Cardiac fibroblast (primary cell): ENCODE results near the gene RAP1GAP2.

Experiments
- DNase-seq, 2 donors: peaks; one replicate each; pipeline versions ENCODE4 v3.0.0 to v3.0.0-alpha.2; 2010; ENCODE audit warnings: low read depth in 2 of 2
- H3K4me3 ChIP-seq, 2 donors: replicated peaks in 1 of 2; 1 replicate in 1 of 2; 2 replicates in 1 of 2; pipeline ENCODE4 v1.5.1; 2011; ENCODE audit warnings: low read depth in 2 of 2, low read length in 2 of 2, mild to moderate bottlenecking in 2 of 2, moderate library complexity in 1 of 2
- TF ChIP-seq, protein P1 (sequence below): IDR thresholded peaks from one replicate; pipeline ENCODE4 v1.5.1; 2011; ENCODE audit warnings: low read depth, mild to moderate bottlenecking, low read length, inconsistent platforms

RAP1GAP2 gene

DNA sequence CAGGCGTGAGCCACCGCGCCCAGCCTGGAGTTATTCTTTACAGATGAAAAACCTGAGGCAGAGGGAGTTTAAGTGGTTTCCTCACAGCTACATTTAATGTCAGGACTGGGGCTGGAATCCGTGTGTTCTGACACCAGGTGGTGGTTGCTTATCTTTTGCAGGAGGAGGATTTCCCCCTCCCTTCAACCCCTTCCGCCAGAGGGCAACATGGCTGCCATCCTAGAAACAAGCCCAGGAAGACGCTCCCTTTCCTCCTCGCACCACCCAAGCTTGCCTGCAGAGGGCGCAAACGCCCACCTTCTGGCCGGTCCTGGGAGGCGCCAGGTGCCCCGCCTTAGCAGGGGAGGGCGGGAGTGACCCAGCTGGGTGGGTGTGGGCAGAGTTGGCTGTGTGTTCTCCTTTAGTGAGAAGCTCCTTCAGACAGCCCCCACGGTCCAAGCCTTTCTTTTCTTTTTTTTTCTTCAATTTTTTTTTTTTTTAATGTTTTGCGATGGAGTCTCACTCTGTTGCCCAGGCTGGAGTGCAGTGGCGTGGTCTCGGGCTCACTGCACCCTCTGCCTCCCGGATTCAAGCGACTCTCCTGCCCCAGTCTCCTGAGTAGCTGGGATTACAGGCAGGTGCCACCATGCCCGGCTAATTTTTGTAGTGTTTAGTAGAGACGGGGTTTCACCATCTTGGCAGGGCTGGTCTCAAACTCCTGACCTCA lies 9.9 kb upstream of the RAP1GAP2 start:
- peak overlapping the region in 1 of 2 donors; percentile 2 for H3K4me3 ChIP-seq
- TF ChIP-seq, protein P1, sequence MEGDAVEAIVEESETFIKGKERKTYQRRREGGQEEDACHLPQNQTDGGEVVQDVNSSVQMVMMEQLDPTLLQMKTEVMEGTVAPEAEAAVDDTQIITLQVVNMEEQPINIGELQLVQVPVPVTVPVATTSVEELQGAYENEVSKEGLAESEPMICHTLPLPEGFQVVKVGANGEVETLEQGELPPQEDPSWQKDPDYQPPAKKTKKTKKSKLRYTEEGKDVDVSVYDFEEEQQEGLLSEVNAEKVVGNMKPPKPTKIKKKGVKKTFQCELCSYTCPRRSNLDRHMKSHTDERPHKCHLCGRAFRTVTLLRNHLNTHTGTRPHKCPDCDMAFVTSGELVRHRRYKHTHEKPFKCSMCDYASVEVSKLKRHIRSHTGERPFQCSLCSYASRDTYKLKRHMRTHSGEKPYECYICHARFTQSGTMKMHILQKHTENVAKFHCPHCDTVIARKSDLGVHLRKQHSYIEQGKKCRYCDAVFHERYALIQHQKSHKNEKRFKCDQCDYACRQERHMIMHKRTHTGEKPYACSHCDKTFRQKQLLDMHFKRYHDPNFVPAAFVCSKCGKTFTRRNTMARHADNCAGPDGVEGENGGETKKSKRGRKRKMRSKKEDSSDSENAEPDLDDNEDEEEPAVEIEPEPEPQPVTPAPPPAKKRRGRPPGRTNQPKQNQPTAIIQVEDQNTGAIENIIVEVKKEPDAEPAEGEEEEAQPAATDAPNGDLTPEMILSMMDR, result peak; percentile 87

DNA sequence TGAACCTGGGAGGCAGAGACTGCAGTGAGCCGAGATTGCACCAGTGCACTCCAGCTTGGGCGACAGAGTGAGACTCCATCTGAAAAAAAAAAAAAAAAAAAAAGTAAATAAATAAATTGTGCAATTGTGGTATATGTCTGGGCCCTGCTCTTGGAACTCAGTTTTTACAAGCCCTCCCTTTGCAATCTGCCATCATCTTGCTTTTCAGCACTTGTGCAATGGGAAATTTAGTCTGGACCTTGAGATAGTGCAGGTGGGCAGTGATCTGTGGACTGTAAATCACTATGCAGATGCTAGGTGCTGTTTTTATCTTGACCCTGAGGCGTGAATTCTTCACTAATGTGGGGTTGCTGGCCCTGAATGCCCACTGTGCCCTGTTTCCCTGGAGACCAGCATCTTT lies 6.5 kb upstream of the RAP1GAP2 start:
- no peak for DNase-seq
- TF ChIP-seq, protein P1, result no peak
- H3K4me3 ChIP-seq, result no peak overlapping the region

More for the DNA sequence above, 9.9 kb upstream of the RAP1GAP2 start:
- DNase-seq, result peak; percentile 84 to 86

DNA sequence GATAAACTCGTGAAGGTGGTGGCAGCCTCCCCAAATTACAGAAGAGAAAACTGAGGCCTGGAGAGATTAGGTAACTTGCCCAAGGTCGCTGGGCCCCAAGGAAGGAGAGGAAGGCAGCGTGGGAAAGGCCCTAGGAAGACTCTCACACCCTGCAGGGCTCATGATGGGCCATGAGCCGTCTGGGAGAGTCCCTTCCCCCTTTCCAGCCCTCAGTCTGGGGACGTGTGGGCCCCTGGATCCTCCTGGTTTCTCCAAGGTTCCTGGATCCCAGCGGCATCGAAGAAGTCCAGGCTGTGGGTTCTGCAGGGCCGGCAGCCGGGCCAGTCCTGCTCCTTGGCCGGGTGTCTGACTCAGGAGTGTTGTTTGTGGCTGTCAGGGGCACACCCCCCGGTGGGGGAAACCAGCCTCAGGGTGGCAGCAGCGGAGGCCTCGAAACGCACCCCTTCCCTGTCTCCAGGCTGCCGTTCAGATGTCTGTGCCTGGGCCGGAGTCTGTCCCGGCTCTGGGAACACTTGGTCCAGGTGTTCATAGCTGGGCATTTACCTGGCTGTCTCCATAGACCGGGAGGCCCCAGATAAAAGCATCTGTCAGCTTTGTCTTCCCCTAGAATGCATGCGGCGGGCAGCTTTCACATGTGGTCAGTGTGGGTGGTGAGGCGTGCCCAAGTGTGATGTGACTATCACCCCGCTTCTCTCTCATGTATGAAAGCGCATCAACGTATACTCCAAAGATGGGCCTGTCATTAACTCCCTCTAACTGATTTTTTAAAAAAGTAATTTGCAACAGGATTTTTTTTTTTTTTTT lies 3.7 kb upstream of the RAP1GAP2 start:
- no peak overlapping the region for H3K4me3 ChIP-seq
- TF ChIP-seq, protein P1, result no peak
- no peak for DNase-seq

DNA sequence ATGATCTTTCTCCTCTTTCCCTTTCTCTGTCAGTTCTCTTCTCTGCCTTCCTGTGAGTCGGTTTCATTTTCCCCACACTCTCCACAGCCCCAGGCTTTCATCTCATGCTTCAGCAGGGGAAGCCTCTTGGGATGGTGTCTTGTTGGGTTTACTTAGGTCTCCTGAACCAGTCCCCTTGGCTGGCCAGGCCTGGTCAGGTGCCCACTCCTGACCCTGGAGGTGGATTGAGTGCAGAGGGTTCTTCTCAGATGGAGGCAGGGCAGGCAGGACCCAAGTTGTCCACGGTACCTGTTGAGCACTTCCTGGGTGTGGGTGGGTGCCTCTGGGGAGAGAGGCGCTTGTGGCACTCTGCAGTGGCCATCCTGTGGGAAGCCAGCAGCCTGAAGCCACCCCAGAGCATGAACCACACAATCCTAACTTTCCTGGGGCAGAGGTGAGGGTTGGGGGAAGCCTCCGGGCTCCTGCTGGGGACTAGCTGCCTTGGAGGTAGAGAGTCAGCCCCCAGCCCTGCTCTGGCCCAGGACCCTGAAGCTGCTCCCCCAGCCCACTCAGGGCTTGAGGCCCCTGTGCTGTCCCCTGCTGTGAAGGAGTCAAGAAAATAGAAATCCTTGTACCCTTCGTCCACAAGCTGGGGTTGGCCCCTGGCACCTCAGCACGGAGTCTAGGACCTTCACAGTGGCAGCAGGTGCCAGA lies 2.0 kb upstream of the RAP1GAP2 start:
- no peak overlapping the region for H3K4me3 ChIP-seq
- TF ChIP-seq, protein P1, result no peak
- DNase-seq, result no peak

DNA sequence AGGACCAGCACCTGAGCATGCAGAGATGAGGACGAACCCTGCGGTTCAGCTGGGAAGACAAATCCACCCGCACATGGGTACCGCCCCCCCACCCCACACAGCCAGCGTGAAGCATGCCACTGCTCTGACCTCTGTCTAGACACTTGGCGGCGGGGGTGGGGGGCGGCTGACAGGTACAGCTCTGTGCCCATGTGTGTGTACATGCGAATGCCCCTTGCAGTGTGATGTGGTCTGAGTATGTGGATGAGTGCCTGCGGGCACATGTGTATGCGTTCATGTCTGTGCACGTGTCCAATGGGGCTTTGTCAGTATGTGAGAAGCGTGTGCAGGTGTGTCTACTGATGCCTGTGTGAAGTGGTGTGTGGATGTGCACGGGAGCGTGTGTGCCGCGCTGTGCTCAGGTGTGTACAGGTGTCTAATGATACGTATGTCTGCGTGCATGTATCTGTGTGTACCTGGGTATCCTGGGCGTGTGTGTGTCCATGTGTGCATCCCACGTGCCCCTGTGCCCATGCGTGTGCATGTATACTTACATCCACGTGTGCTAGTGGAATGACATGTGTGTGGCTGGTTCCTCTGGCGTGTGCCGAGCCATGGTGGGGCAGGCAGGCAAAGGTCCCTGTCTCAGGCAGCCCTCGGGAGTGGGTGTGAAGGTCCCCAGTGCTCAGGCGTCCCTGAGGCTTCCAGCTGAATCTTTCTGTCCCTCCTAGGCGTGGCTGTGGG lies 636 bp upstream of the RAP1GAP2 start:
- DNase-seq, result no peak
- no peak overlapping the region for H3K4me3 ChIP-seq
- TF ChIP-seq, protein P1, result no peak

DNA sequence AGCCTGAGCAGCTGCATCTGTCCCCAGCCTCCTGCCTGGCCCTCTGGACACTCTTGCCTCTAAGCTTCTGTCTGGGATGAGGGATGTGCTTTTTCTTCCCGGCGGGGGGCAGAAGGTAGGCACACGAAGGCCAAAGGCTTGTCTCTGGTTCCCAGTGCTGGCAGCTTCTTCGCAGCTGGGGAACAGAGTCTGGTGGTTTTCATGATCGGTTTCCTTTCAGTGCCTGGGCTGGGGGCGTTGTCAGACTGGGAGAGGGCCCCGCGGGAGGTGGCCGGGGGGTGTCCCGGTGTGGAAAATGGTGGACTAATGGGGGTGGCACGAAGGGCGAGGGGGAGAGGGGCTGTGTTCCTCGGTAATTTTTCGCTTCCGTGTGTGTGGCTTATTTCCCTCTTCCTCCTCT lies 988 bp downstream of the RAP1GAP2 start:
- DNase-seq, result no peak
- TF ChIP-seq, protein P1, result no peak
- H3K4me3 ChIP-seq, result no peak overlapping the region
